HG03378 (cell line): ENCODE data around the gene P2RX3.

Source experiments
- ATAC-seq: cut with Tn5 transposase; IDR thresholded peaks from one replicate; pipeline ENCODE4 v1.9.1; 2021; ENCODE audit warnings: mild to moderate bottlenecking, moderate library complexity; ENCODE audit not compliant: unreplicated experiment

The P2RX3 gene

DNA sequence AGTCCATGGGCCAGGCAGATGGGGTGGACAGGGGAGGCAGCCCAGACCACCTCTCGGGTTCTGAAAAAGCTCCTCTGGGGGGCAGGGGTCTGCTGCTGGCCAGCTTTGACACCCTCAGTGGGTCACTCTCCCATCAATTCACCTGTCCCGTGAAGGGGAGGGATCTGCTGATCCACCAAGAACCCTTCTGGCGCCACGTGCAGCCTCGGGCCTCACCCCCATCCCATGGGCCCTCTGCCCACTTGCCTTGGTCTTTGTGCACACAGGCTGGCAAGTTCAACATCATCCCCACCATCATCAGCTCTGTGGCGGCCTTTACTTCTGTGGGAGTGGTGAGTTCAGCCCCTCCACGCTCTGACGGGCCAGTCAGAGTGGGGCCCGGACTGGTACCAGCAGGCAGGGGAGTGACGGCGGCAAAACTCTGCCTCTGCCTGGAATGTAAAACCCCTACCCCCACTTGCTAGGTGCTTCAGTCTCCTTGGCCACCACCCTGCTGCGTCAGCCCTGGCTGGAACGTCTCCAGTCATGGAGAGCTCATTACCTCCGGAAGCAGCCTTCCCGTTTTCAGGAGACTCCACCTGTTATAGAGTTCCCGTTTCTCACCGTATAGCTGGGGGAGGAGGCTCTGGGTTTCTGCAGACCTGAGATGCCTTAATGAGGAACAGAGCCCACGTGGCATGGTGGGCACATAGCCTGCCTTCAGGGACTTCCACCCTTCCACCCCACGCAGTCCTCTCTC, 30.1 kb downstream of the P2RX3 start:
- ATAC-seq = no peak

- ATAC-seq = no peak
Observed at GRCh38 chr11:57368845-57369232, 30.7 kb downstream of the P2RX3 start.

DNA sequence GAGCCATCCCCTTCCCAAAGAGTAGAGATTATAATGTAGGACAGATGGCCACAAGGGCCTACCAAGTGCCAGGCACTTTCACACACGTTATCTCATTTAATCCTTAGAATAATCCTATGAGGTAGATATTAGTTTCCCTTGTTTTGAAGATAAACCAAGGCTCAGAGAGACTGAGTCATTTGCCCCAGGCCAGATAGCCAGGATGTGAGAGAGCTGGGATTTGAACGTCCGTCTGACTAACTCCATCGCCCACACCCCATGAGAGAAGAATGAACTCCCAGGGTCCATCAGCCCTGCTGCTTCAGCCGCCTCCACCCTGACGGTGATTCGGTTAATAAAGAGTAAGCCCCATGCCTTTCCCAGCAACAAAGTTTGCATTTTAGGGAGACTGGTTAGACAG, 32.1 kb downstream of the P2RX3 start:
- ATAC-seq = no peak

- ATAC-seq = no peak
Observed at GRCh38 chr11:57370941-57371340, 32.8 kb downstream of the P2RX3 start.

GRCh38 chr11:57373146-57373545, 35.0 kb downstream of the P2RX3 start:
- ATAC-seq = no peak

DNA sequence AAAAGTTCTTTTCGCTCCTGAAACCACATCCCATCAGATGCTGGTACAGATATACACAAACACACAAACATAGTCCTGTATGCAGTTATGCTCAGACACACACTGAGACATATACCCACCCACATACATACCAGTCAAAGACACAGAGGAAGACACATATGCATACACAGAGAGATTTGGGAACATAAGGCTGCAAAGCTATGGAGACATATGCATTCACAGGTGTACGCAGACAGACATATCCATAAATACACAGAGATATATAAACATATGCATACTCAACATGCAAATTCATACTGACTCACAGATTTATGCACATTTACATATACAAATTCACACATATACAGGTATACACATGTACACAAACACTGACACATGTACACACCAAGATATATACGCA, 36.8 kb downstream of the P2RX3 start:
- ATAC-seq = no peak

DNA sequence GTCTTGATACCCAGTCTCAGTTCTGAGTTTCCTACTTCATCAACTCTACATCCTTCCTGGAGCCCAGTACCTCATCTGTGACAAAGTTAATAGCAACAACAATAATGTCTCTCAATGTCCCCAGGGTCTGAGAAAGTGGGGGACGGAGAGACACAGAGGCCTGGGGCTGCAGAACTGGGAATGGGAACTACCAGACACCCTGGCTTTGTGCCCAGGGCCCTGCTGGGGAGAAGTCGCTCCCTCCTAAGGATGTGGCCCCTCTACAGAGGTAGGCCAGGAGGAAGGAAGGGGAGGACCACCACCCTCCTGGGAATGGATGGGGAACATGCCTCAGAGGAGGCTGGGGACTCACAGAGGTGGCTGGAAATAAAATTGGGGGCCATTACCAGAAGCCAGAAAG, 37.3 kb downstream of the P2RX3 start:
- ATAC-seq = no peak

DNA sequence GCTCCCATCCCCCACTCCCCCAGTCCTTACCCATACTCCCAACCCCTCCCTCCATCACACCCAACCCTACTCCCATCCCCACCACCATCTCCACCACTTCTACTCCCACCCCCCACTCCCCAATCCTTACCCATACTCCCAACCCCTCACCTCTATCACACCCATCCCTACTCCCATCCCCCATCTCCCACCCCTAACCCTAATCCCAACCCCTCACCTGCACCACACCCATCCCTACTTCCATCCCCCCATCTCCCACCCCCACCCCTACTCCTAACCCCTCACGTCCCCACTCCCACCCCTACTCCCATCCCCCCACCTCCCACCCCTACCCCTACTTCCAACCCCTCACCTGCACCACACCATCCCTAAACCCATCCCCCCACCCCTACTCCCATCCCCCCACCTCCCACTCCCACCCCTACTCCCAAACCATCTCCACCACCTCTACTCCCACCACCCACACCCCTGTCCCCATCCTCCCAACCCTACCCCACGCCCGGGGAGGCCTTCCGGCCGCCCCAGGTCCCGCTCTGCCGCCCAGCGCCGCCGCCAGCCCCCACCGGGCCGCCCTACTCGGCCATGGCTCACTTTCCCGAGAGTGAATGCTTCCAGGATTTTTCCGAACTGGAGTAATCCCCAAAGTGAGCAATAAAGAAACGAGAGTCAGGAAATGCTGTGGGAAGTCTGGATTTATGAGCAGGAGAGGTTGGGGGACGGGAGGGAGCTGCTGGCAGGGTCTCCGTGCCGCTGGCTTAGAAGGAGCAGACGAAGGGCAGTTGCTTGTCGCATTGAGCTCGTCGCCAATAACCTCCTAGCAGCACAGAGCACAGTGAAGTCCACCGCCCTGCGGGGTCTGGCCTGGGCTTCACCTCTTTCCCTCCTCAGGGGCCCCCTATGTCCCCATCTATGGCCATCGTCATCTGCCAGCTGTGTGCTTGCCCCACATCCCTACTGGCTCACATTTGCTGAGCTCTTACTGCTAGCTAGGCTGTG, 38.2 kb downstream of the P2RX3 start:
- ATAC-seq = no peak

DNA sequence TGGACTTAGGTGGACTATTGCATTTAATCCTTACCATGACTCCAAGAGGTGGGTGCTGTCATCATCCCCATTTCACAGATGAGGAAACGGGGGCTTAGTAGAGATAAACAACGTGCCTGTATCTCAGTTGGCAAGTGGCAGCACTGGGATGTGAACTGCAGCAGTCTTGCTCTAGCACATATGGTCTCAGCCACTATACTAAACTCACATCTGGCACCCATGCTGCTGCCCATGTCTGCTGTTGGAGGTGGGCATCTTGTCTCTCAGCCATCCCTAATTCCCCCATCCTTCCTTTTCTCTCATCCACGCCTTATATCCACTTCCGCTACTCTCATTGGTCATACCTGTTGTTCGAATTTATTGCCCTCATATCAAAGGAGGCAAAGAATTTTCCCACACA, 39.0 kb downstream of the P2RX3 start:
- ATAC-seq = no peak

DNA sequence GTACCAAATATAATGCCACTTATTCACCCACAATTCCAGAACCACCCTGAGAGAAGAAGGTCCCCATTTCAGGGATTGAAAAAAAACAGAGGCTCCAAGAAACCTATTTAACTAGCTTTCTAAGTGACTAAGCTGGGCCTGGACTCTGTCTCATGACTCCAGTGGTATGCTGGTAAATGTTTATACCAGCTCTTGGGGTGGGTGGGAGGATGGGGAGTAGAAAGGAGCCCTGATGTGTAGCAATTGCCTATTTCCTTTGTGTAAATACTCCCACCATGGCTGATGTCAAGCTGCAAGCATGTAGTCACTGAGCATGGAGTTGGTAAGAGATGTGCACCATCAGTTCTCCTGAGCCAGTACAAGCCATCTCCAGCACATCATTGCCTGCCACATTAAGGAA, 40.0 kb downstream of the P2RX3 start:
- no peak for ATAC-seq

DNA sequence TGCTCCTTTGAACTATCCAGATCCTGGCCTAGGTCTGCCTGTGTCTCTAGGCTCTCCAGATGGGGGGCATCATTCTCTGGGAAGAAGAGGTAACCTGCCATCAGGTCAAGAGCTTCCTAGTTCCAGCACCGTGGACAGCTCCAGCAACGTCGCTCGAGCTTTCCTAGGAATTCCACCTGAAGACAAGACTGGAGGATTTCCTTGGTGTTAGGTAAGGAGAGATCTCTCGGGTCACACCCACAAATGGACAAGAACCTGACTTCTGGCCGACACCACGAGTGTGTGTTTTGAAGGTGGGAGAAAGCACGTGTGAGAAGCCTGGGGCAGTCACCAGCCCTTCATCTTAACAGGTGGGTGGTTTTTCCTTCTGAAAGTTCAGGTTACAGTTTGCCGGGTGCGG, 41.6 kb downstream of the P2RX3 start:
- no peak for ATAC-seq

GRCh38 chr11:57380975-57381374, 42.8 kb downstream of the P2RX3 start, which contains the start of gene PRG3:
Gene PRG3, minus strand, starts transcription at chr11:57381150. Its CDS starts 442 bp downstream, at chr11:57380708.
- ATAC-seq = no peak

- no peak for ATAC-seq
Observed at GRCh38 chr11:57386178-57386940, 48.2 kb downstream of the P2RX3 start.

DNA sequence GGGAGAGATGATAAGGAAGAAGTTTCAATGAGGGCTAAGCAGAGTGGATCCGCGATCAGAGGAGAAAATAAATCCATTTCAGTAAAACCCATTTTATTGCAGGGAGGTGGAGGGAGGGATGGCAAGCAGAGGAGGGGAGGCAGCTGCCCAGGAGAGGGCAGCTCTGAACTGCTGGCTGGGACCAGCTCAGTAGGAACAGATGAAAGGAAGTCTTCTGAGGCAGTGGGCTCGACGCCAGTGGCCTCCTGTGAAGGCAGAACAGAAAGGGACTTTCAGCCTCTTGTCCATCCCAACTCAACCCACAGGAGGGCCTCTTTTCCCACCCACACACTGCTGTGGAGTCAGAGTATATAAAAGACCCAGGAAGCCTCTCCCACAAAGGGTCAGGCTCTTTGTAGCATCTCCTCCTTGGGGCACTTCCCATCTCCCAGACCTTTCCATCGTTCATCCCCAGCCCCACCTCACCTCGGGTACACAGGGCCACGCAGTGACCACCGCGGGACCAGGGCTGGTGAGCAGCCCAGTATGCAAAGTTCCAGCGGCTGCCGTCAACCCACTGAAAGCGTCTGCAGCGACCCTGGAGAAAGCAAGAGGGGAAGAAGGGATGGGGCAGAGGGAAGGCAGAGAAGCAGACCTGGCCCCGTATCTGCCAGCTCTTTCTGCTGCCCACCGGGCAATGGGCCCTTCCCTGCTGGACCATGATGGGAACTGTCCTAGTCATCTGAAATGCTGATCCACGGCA, 49.3 kb downstream of the P2RX3 start:
- ATAC-seq = no peak

DNA sequence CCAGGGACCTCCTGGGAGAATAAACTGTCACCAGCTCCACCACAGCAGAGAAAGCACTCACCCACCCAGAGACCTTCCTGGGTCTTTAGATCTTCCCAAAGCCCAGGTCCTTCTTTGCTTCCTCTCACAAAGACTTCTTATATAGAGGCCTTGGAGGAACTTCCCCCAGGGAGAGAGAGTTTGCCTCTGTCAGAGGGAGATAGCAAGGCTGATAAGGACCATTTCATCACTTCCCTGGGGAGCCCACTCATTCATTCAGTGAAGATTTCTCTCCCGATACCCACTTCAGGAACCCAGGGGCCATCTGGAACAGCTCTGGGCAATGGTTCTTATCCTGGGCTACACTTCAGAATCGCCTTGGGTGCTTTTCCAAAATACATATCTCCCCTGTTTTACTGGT, 52.4 kb downstream of the P2RX3 start, which contains the start of gene PRG2:
Gene PRG2 (minus strand): TSS at position 116 of the 400 bp plus-strand sequence. CDS start 706 bp downstream, outside the sequence.
- no peak for ATAC-seq

DNA sequence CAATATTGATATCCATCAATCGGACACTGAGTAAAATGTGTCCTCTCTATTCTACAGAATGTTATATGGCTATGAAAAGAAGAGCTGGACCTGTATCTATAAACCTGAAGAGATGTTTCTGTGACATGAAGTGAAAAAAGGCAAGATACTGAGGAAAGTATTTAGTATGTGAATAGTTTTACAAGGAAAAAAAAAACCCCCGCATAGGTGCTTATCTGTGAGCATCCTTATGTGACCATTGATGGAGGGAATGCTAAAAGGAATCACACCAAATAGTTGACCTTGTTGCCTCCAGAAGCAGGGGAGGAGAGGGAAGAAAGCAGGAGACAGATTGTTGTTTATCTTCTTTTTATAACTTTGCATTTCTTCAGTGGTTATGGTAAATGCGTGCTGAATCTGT, 53.0 kb downstream of the P2RX3 start:
- no peak for ATAC-seq

DNA sequence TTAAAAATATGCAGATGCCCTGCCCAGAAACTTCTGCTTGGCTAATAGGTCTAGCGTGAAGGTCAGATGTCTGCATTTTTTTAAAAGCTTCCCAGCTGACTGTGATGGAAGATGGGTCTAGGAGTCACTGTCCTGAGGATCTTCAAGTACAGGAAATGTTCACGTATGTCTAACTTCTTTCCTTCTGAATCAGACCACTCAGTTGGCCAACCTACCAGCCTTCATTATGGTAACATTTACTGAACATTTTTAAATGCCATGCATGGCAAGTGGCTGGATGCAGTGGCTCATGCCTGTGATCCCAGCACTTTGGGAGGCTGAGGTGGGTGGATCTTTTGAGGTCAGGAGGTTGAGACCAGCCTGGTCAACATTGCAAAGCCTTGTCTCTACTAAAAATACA, 53.4 kb downstream of the P2RX3 start:
- no peak for ATAC-seq

DNA sequence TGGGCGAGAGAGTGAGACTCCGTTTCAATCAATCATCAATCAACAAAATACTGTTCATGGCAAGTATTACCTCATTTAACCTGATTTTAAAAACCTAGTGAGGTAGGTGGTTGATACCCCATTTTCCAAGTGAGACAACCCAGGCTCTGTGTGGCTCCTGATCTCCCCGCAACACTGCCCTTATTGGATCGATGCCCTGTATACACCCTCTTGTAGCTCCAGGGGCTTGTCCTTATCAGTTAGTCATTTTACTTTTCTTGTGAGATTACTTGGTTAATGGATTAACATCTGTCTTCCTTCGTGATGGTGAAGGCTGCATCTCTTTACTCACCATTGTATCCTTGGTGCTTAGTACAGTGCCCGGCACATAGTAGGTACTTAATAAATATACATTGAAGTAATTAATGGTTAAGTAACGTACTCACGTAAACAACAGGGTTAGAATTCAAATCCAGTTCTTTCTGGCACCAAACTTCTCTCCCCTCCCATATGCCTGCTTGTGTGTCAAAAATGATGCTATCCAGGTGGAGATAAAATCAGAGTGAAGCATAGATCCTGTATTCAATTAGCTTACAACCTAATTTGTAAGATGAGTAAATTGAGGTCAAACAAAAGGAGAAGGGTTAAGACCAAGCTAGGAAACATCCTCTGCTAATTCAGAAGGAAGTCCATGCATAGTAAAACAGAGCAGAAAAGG, 54.1 kb downstream of the P2RX3 start:
- ATAC-seq = no peak

GRCh38 chr11:57392763-57393105, 54.6 kb downstream of the P2RX3 start:
- ATAC-seq = no peak
